Heart left ventricle (tissue), 16 donors: ENCODE measurements around the gene UBE2Q2. TPM values are rescaled to one million over a fixed set of nuclear protein-coding genes. Genes with fewer than 3 reads are reported as not detected.
"Not testable (repeated sequence)": the region's sequence is repeated elsewhere in the genome, so short reads cannot be mapped to it uniquely, and the experiment has no call there.

Experiments used
- ATAC-seq, 4 donors: fragments of 200-7000 bp; cut with Tn5 transposase; one replicate each; pipeline ENCODE4 v1.9.1; 2020 to 2022; ENCODE audit warnings: moderate library complexity in 4 of 4, mild to moderate bottlenecking in 3 of 4, moderate number of reproducible peaks in 1 of 4
- DNase-seq, 5 donors: peaks; one replicate each; pipeline ENCODE4 v3.0.0-alpha.2; 2020
- H3K27ac ChIP-seq, 12 donors: fragments of 200-600 bp; sonication (generic) in 4 of 12; one replicate each; pipeline versions ENCODE4 v1.5.0 to v1.8.0; 2016 to 2022; ENCODE audit warnings: mild to moderate bottlenecking in 2 of 12
- H3K27me3 ChIP-seq, 9 donors: fragments of 200-600 bp; sonication (generic) in 2 of 9; one replicate each; pipeline versions ENCODE4 v1.5.1 to v1.8.0; 2016 to 2022; ENCODE audit warnings: mild to moderate bottlenecking in 3 of 9
- H3K36me3 ChIP-seq, 9 donors: fragments of 200-600 bp; sonication (generic) in 2 of 9; one replicate each; pipeline versions ENCODE4 v1.5.0 to v1.8.0; 2018 to 2022; ENCODE audit warnings: mild to moderate bottlenecking in 2 of 9
- H3K4me1 ChIP-seq, 12 donors: fragments of 200-600 bp; sonication (generic) in 4 of 12; one replicate each; pipeline versions ENCODE4 v1.5.0 to v1.8.0; 2016 to 2022; ENCODE audit warnings: mild to moderate bottlenecking in 3 of 12
- H3K4me3 ChIP-seq, 12 donors: fragments of 200-600 bp; sonication (generic) in 4 of 12; one replicate each; pipeline versions ENCODE4 v1.5.0 to v1.8.0; 2017 to 2022; ENCODE audit warnings: mild to moderate bottlenecking in 9 of 12, moderate library complexity in 4 of 12
- H3K9me3 ChIP-seq, 12 donors: fragments of 200-600 bp; sonication (generic) in 4 of 12; one replicate each; pipeline versions ENCODE4 v1.5.0 to v1.8.0; 2016 to 2022; ENCODE audit warnings: mild to moderate bottlenecking in 1 of 12
- POLR2A ChIP-seq, 2 donors: fragments of 450-650 bp; IDR thresholded peaks; one replicate each; pipeline ENCODE4 v1.6.1; 2017; ENCODE audit warnings: antibody characterized with exemption in 2 of 2, mild to moderate bottlenecking in 2 of 2, moderate library complexity in 2 of 2
- WGBS, 4 donors: extraction: QIAGEN DNeasy Blood & Tissue Kit in 2 of 4; methylation state at CpG; one replicate each; pipeline versions ENCODE4 v1.1.5 to v1.1.7; 2013 to 2018; 5-methylcytosine and 5-hydroxymethylcytosine counted together
- intact Hi-C, 10 donors: fragments of 100-400 bp; cut with DNase I; formaldehyde crosslinking; loops; one replicate each; pipeline versions ENCODE4 v1.11.1 to v1.14.2; 2022
- polyA plus RNA-seq, 2 donors: library from polyadenylated mRNA; stranded (reverse); fragments of 200-250 nt; gene quantifications; one replicate each; pipeline ENCODE4 v1.2.3, GENCODE V29; 2013
- total RNA-seq, 9 donors: library from RNA; depleted of rRNA in 2 of 9; stranded (reverse); fragments of >200 nt in 2 of 9; fragmentation: NEBNext Ultra II Directional in 3 of 9; extraction: Animal tissue kit (Norgen Biotek cat#: 25700) in 3 of 9; gene quantifications; one replicate each; pipeline versions ENCODE4 v1.1.0 to v1.2.4, GENCODE V29; 2016 to 2023
- TF ChIP-seq, protein P1 (sequence below), 12 donors: fragments of 200-600 bp; sonication (generic) in 4 of 12; IDR thresholded peaks; one replicate each; pipeline versions ENCODE4 v1.5.0 to v1.8.0; 2018 to 2022; ENCODE audit warnings: antibody characterized with exemption in 12 of 12, mild to moderate bottlenecking in 5 of 12
- donor health status: ischemic (EF 13 %, LVEDD 7.1; RV severe dilation, severe dysfunction).
- donor health status: healthy with polysubstance abuse.
- donor health status: DM: no; HTN: yes; CAD: no.
- donor health status: DM: no; HTN: no; CAD: no.
- donor health status: ischemic (EF 25% LVEDD 6.9; RV normal size, moderate dysfunction).
- donor health status: ischemic (EF 25% LVEDD 5.7; RV mildly dilated, moderate dysfunction).
- donor health status: healthy.
- donor health status: DM: yes; HTN: yes; CAD: no.
- donor health status: ischemic (EF 35%, LVEDD 5.7; RV mildly dilated, moderate dysfunction).
- donor health status: nonischemic (EF 11% LVEDD 7.7; RV severe dilation, severe dysfunction).
- donor health status: DM: yes; HTN: yes; CAD: no.
- donor health status: PGD.
- donor health status: ischemic (EF 29% LVEDD 5.4; RV normal size, mild dysfunction).
- donor health status: nonischemic (EF 23%, LVEDD 6.1; RV moderate dilation, normal function).

The UBE2Q2 gene
- total and polyA plus RNA-seq, 11 donors = 13.6 to 39.4 (median 28.4) TPM

DNA sequence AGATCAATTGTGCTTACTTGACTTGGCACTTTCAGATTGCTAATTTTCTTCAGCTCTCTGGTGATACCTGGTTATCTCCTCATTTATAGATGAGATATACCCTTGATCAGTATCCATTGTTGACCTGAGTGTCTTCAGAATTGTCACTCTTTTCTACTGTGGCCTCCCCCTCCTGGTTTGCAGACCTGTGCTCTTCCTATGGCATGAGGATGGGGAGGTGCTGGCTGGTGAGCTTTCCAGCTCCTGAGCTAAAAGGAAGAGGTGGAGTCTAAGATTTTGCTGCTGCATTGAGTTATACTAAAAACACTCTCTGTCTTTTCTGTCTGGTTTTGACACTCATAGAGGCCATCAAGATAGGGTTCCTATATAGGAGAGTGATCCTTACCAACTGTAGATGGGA is 23.7 kb downstream of the UBE2Q2 start:
- H3K9me3 ChIP-seq = no peaks in the 10 kb centered on the region
- TF ChIP-seq, protein P1, sequence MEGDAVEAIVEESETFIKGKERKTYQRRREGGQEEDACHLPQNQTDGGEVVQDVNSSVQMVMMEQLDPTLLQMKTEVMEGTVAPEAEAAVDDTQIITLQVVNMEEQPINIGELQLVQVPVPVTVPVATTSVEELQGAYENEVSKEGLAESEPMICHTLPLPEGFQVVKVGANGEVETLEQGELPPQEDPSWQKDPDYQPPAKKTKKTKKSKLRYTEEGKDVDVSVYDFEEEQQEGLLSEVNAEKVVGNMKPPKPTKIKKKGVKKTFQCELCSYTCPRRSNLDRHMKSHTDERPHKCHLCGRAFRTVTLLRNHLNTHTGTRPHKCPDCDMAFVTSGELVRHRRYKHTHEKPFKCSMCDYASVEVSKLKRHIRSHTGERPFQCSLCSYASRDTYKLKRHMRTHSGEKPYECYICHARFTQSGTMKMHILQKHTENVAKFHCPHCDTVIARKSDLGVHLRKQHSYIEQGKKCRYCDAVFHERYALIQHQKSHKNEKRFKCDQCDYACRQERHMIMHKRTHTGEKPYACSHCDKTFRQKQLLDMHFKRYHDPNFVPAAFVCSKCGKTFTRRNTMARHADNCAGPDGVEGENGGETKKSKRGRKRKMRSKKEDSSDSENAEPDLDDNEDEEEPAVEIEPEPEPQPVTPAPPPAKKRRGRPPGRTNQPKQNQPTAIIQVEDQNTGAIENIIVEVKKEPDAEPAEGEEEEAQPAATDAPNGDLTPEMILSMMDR (IDR thresholded peaks at IDR 0.05) = no peak
- no peak for TF ChIP-seq POLR2A (IDR thresholded peaks at IDR 0.05)
- DNase-seq = no peak
- H3K4me3 ChIP-seq = no peak overlapping the region
- peaks cover 0 to 49% (median 16%) of the 10 kb centered on the region in 9 donors for H3K36me3 ChIP-seq
- intact Hi-C loops = no loop called here
- no peak overlapping the region for H3K27ac ChIP-seq
- peaks cover 0 to 17% (median 3%) of the 10 kb centered on the region in 12 donors for H3K4me1 ChIP-seq
- no peak for ATAC-seq
- H3K27me3 ChIP-seq = no peaks in the 10 kb centered on the region

DNA sequence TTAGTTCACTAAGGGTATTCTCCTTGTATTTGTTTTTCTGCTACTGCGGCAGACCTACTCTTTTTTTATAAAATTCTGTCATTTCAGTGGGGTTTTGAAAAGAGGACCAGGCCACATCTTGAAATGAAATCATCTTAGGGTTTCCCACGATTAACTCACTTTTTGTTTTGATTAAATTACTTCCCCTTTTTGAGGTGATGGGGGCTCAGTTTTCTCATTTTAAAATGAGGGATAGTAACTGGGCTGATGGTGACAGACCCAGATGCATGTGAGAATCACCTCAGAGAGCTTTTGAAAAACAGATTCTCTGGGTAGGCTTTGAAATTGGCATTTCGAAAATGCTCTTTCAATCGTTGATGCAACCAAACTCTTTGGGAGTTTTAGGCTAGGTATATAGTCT is 24.2 kb downstream of the UBE2Q2 start:
- Histone ChIP-seq H3K36me3 (peaks cover 0 to 47% (median 13%) of the 10 kb centered on the region in 9 donors), H3K27me3 (no peaks in the 10 kb centered on the region), H3K27ac (no peak overlapping the region), H3K9me3 (no peaks in the 10 kb centered on the region), H3K4me1 (peaks cover 0 to 17% (median 1%) of the 10 kb centered on the region in 12 donors), H3K4me3 (no peak overlapping the region)
- no peak for ATAC-seq
- WGBS, 4 donors = 63 to 68% (median 67%) methylated on average over 4 of the region's 4 CpGs
- DNase-seq = no peak
- TF ChIP-seq POLR2A (IDR thresholded peaks at IDR 0.05) = no peak
- TF ChIP-seq, protein P1 (IDR thresholded peaks at IDR 0.05) = no peak
- intact Hi-C loops = no loop called here

DNA sequence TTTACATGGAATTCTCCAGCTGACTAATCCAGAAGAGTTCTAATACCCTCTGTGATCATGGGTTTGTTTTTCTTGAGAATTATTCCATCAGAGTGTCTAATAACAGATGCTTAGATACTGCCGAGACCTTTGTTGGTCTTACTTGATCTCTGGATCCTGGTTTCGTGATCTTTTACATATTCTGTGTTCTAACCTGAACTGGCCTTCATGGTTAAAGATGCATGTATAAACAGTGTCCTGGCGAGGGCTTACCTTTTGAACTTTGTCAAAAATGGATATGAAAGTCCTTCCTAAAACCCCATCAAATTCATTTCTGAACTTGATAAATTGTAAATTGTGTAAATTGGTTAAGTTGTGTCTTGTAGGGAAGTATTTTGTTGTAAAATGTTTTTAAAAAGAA is 24.8 kb downstream of the UBE2Q2 start:
- Histone ChIP-seq H3K27ac (no peak overlapping the region), H3K4me3 (no peak overlapping the region), H3K4me1 (peaks cover 0 to 17% (median 1%) of the 10 kb centered on the region in 12 donors), H3K9me3 (no peaks in the 10 kb centered on the region), H3K36me3 (peaks cover 0 to 45% (median 13%) of the 10 kb centered on the region in 9 donors), H3K27me3 (no peaks in the 10 kb centered on the region)
- DNase-seq (no peak), ATAC-seq (no peak)
- no peak for TF ChIP-seq POLR2A (IDR thresholded peaks at IDR 0.05)
- TF ChIP-seq, protein P1 (IDR thresholded peaks at IDR 0.05) = no peak
- intact Hi-C loops = no loop called here
- 96 to 98% (median 98%) methylated on average over 3 of the region's 3 CpGs for WGBS, 4 donors

DNA sequence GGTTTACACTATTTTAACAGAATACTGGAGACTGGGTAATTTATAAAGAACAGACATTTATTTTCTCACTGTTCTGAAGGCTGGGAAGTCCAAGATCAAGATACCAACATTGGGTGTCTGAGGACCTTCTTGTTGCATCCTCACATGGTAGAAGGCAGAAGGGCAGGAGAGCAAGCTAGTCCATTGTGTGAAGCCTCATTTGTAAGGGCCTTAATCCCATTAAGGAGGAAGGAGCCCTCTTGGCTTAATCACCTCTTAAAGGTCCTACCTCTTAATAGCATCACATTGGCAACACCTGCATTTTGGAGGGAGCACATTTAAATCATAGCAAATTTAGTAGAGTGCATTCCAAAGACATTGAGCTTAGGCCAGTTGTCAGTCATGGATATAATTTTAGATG is 26.2 kb downstream of the UBE2Q2 start:
- TF ChIP-seq, protein P1 (IDR thresholded peaks at IDR 0.05) = no peak
- TF ChIP-seq POLR2A (IDR thresholded peaks at IDR 0.05) = no peak
- Histone ChIP-seq H3K9me3 (no peaks in the 10 kb centered on the region), H3K27ac (no peak overlapping the region), H3K4me1 (peaks cover 0 to 17% (median 1%) of the 10 kb centered on the region in 12 donors), H3K27me3 (no peaks in the 10 kb centered on the region), H3K4me3 (no peak overlapping the region), H3K36me3 (peaks cover 0 to 49% (median 26%) of the 10 kb centered on the region in 9 donors)
- intact Hi-C loops = no loop called here
- ATAC-seq = no peak
- DNase-seq = no peak

DNA sequence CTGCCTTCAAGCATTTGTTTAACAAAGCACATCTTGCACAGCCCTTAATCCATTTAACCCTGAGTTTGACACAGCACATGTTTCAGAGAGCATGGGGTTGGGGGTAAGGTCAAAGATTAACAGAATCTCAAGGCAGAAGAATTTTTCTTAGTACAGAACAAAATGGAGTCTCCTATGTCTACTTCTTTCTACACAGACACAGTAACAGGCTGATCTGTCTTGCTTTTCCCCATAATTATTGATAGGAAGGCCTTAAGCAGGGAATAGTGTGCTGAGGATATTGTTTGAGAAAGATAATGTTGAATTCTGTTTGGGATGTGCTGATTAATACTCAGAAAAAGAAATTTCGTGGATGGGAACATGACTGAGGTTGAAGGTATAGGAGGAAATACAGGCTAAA is 28.3 kb downstream of the UBE2Q2 start:
- H3K27ac ChIP-seq, intact Hi-C loops, H3K27me3 ChIP-seq, DNase-seq, H3K4me3 ChIP-seq, ATAC-seq, H3K9me3 ChIP-seq: not testable (repeated sequence)
- peaks cover 0 to 63% (median 42%) of the 10 kb centered on the region in 9 donors for H3K36me3 ChIP-seq
- WGBS, 4 donors = 79 to 90% (median 89%) methylated on average over 1 of the region's 1 CpG
- H3K4me1 ChIP-seq = peaks cover 0 to 14% (median 1%) of the 10 kb centered on the region in 12 donors
